Panc1 (cell line): ENCODE measurements around the gene FBRS. TPM values are rescaled to one million over a fixed set of nuclear protein-coding genes. Genes with fewer than 3 reads are reported as not detected.

Experiments used
- ATAC-seq: fragments of 200-7000 bp; cut with Tn5 transposase; 2 replicates; pipeline ENCODE4 v1.9.1; 2020; ENCODE audit warnings: mild to moderate bottlenecking, moderate library complexity
- BruUV-seq: library from RNA; stranded (reverse); fragments of 400-500 nt; replicated peaks from 2 replicates; lab custom pipeline; 2021; lab: Mats Ljungman, UMichigan
- CTCF ChIA-PET: fragments of 300-600 bp; sonication (Branson Sonifier 250); formaldehyde crosslinking; loops from one replicate; lab custom pipeline; 2022; ENCODE audit warnings: antibody characterized with exemption; lab: Charles Lee
- POLR2A ChIA-PET: fragments of 300-600 bp; sonication (Branson Sonifier 250); formaldehyde crosslinking; loops from one replicate; lab custom pipeline; 2022; ENCODE audit warnings: antibody characterized with exemption; lab: Charles Lee
- DNase-seq: peaks from one replicate; pipeline ENCODE4 v3.0.0-alpha.2; 2010; ENCODE audit warnings: low read depth, low spot score
- H3K27ac ChIP-seq: 2 replicates; pipeline ENCODE4 v1.5.1; 2011; ENCODE audit warnings: mild to moderate bottlenecking, low read length, inconsistent platforms
- H3K27me3 ChIP-seq: fragments of 200-500 bp; sonication (Bioruptor generic); 2 replicates; pipeline ENCODE4 v1.6.0; 2014; ENCODE audit warnings: low read length, inconsistent platforms; ENCODE audit not compliant: control insufficient read depth, insufficient read depth
- H3K36me3 ChIP-seq: fragments of 200-500 bp; sonication (Bioruptor generic); 2 replicates; pipeline ENCODE4 v1.5.1; 2014; ENCODE audit warnings: inconsistent platforms, mild to moderate bottlenecking, low read length, moderate library complexity; ENCODE audit not compliant: control insufficient read depth, insufficient read depth
- H3K4me1 ChIP-seq: 2 replicates; pipeline ENCODE4 v1.5.1; 2011; ENCODE audit warnings: inconsistent platforms, mild to moderate bottlenecking, low read length, moderate library complexity; ENCODE audit not compliant: control insufficient read depth, insufficient read depth
- H3K4me3 ChIP-seq, 2 experiments: 2 replicates each; pipeline ENCODE4 v1.5.1; 2011 to 2012; ENCODE audit warnings: low read depth in 2 of 2, low read length in 2 of 2, mild to moderate bottlenecking in 2 of 2, inconsistent platforms in 1 of 2, moderate library complexity in 1 of 2
- H3K9me3 ChIP-seq: fragments of 200-500 bp; sonication (Bioruptor generic); 2 replicates; pipeline ENCODE4 v1.5.1; 2014; ENCODE audit warnings: low read depth, mild to moderate bottlenecking, inconsistent platforms, low read length, moderate library complexity; ENCODE audit not compliant: control insufficient read depth, insufficient read depth
- CTCF ChIP-seq: fragments of 450-650 bp; IDR thresholded peaks from 2 replicates; pipeline ENCODE4 v1.5.1; 2017; ENCODE audit warnings: mild to moderate bottlenecking
- POLR2AphosphoS5 ChIP-seq: IDR thresholded peaks from 2 replicates; pipeline ENCODE4 v1.6.1; 2012; ENCODE audit warnings: mild to moderate bottlenecking, low read depth, low read length, moderate library complexity
- REST ChIP-seq, 2 experiments: IDR thresholded peaks; 2 replicates each; pipeline ENCODE4 v1.6.1; 2011 to 2012; ENCODE audit warnings: low read depth in 2 of 2, control low read depth in 1 of 2, low read length in 1 of 2, mild to moderate bottlenecking in 1 of 2, moderate library complexity in 1 of 2; ENCODE audit not compliant: insufficient read depth in 1 of 2
- SIN3A ChIP-seq: IDR thresholded peaks from 2 replicates; pipeline ENCODE4 v1.6.1; 2012; ENCODE audit warnings: low read depth, mild to moderate bottlenecking, low read length, moderate library complexity, borderline replicate concordance; ENCODE audit not compliant: insufficient read depth
- TCF7L2 ChIP-seq: IDR thresholded peaks from 2 replicates; pipeline ENCODE4 v1.6.1; 2011; ENCODE audit warnings: mild to moderate bottlenecking, low read depth, low read length, inconsistent platforms
- in situ Hi-C: cut with HindIII; loops from 2 replicates; pipeline ENCODE4 v1.10.0; 2016; ENCODE audit warnings: low sequenced_read_pairs, low pct_unique_long_range_greater_than_20kb
- intact Hi-C: fragments of 100-400 bp; cut with micrococcal nuclease; formaldehyde crosslinking; loops from one replicate; pipeline ENCODE4 v1.10.0; 2022; ENCODE audit not compliant: unreplicated experiment
- total RNA-seq: library from RNA; stranded (reverse); gene quantifications from one replicate; pipeline ENCODE4 v1.2.1, GENCODE V29; 2021; ENCODE audit not compliant: unreplicated experiment

Gene FBRS
- total RNA-seq, 1 experiment from 2014 or later = 103 TPM

GRCh38 chr16:30656388-30656787 lies 1.8 kb upstream of the FBRS start:
- H3K4me1 ChIP-seq = peaks cover 24% of the 10 kb centered on the region
- no peaks in the 10 kb centered on the region for H3K9me3 ChIP-seq
- CTCF ChIA-PET = no interaction called here
- in situ Hi-C loops = no loop called here
- no peak overlapping the region for H3K4me3 ChIP-seq
- H3K27ac ChIP-seq = no peak overlapping the region
- no peaks in the 10 kb centered on the region for H3K27me3 ChIP-seq
- POLR2A ChIA-PET = interaction anchor here (0.7 kb wide), 1 partner anchor 42 kb away, joined by 3 read pairs; the partner anchor contains the start of gene SRCAP
- no peak for TF ChIP-seq POLR2AphosphoS5
- no peak for TF ChIP-seq REST (IDR thresholded peaks at IDR 0.05; ENCODE audit: insufficient read depth in 1 of 2, low read depth in 2 of 2, low read length in 1 of 2)
- TF ChIP-seq SIN3A = no peak
- TF ChIP-seq TCF7L2 = no peak
- TF ChIP-seq CTCF = no peak
- ATAC-seq (no peak), DNase-seq (no peak)
- peaks cover 13% of the 10 kb centered on the region for H3K36me3 ChIP-seq
- intact Hi-C loops = no loop called here
- BruUV-seq = no TSS peak

GRCh38 chr16:30656974-30657865 lies 1.0 kb upstream of the FBRS start:
- Histone ChIP-seq H3K9me3 (no peaks in the 10 kb centered on the region), H3K36me3 (peaks cover 20% of the 10 kb centered on the region), H3K4me1 (peaks cover 29% of the 10 kb centered on the region), H3K27ac (peak overlapping the region; percentile 95), H3K4me3 (peak overlapping the region; percentile 51 to 77), H3K27me3 (no peaks in the 10 kb centered on the region)
- DNase-seq (no peak), ATAC-seq (peak; percentile 0; the same call in 1 of the 2 replicates)
- intact Hi-C loops (no loop called here), in situ Hi-C loops (no loop called here)
- TF ChIP-seq CTCF (no peak), TCF7L2 (no peak), REST (IDR thresholded peaks at IDR 0.05; ENCODE audit: insufficient read depth in 1 of 2, low read depth in 2 of 2, low read length in 1 of 2) (no peak), POLR2AphosphoS5 (no peak; the same call in 1 of the 2 replicates), SIN3A (no peak)
- BruUV-seq = TSS peak; percentile 82
- POLR2A ChIA-PET = interaction anchor here (0.5 to 0.7 kb wide), 2 partner anchors 42 to 388 kb away, joined by 3 to 14 read pairs; partner anchors contain the start of gene SRCAP
- CTCF ChIA-PET = no interaction called here
